ENCODE measurements around the gene GALNT14. TPM values are rescaled to one million over a fixed set of nuclear protein-coding genes. Genes with fewer than 3 reads are reported as not detected.

The GALNT14 gene
- total and polyA plus RNA-seq, 8 donors, result 1.9 to 9.1 (median 2.8) TPM

- Histone ChIP-seq H3K4me3 (no peak overlapping the region), H3K9me3 (no peaks in the 10 kb centered on the region), H3K4me1 (no peaks in the 10 kb centered on the region), H3K27ac (no peak overlapping the region), H3K36me3 (no peaks in the 10 kb centered on the region), H3K27me3 (no peaks in the 10 kb centered on the region)
- TF ChIP-seq CTCF (IDR thresholded peaks at IDR 0.05), result peak; percentile 75 to 89 (median 79)
- intact Hi-C loops (cut with DNase I), result loop anchor here in 1 of 3 donors (5.0 kb wide), 1 partner anchor 448 kb away; no protein-coding TSS in a partner anchor
- 0% methylated on average over 4 of the region's 4 CpGs for WGBS, 2 donors
- no peak for FAIRE-seq
- DNase-seq, result peak in 5 of 6 donors; percentile 34 to 63 (median 42)
- ATAC-seq, result peak; percentile 80 to 99 (median 96)
Observed at GRCh38 chr2:31170071-31170698, 31.9 kb upstream of the GALNT14 start.

GRCh38 chr2:31168291-31168690 lies 30.1 kb upstream of the GALNT14 start:
- Histone ChIP-seq H3K4me1 (no peaks in the 10 kb centered on the region), H3K4me3 (no peak overlapping the region), H3K9me3 (no peaks in the 10 kb centered on the region), H3K36me3 (no peaks in the 10 kb centered on the region), H3K27ac (no peak overlapping the region), H3K27me3 (no peaks in the 10 kb centered on the region)
- TF ChIP-seq CTCF (IDR thresholded peaks at IDR 0.05), result no peak
- WGBS, 2 donors, result 72 to 84% methylated on average over 6 of the region's 6 CpGs
- no peak for DNase-seq
- no peak for FAIRE-seq
- intact Hi-C loops (cut with DNase I), result loop anchor here in 1 of 3 donors (5.0 kb wide), 1 partner anchor 451 kb away; no protein-coding TSS in a partner anchor
- no peak for ATAC-seq

- no peak overlapping the region for H3K4me3 ChIP-seq
- WGBS, 2 donors, result 42 to 53% methylated on average over 1 of the region's 1 CpG
- FAIRE-seq (no peak), ATAC-seq (no peak), DNase-seq (no peak)
- H3K27ac ChIP-seq, result no peak overlapping the region
- TF ChIP-seq CTCF (IDR thresholded peaks at IDR 0.05), result no peak
- H3K4me1 ChIP-seq, result no peaks in the 10 kb centered on the region
- H3K36me3 ChIP-seq, result no peaks in the 10 kb centered on the region
- H3K9me3 ChIP-seq, result no peaks in the 10 kb centered on the region
- H3K27me3 ChIP-seq, result no peaks in the 10 kb centered on the region
- intact Hi-C loops (cut with DNase I), result loop anchor here in 1 of 3 donors (5.0 kb wide), 1 partner anchor 450 kb away; no protein-coding TSS in a partner anchor
Observed at GRCh38 chr2:31166925-31167324, 28.7 kb upstream of the GALNT14 start.

- TF ChIP-seq CTCF (IDR thresholded peaks at IDR 0.05), result no peak
- no peaks in the 10 kb centered on the region for H3K27me3 ChIP-seq
- no peaks in the 10 kb centered on the region for H3K9me3 ChIP-seq
- intact Hi-C loops (cut with DNase I), result no loop called here
- 46 to 56% methylated on average over 6 of the region's 6 CpGs for WGBS, 2 donors
- FAIRE-seq (no peak), ATAC-seq (no peak), DNase-seq (no peak)
- H3K4me3 ChIP-seq, result no peak overlapping the region
- no peak overlapping the region for H3K27ac ChIP-seq
- H3K4me1 ChIP-seq, result no peaks in the 10 kb centered on the region
- H3K36me3 ChIP-seq, result no peaks in the 10 kb centered on the region
Observed at GRCh38 chr2:31163011-31163539, 24.8 kb upstream of the GALNT14 start.

GRCh38 chr2:31161637-31162036 lies 23.4 kb upstream of the GALNT14 start:
- Histone ChIP-seq H3K27ac (no peak overlapping the region), H3K27me3 (no peaks in the 10 kb centered on the region), H3K36me3 (no peaks in the 10 kb centered on the region), H3K9me3 (no peaks in the 10 kb centered on the region), H3K4me1 (no peaks in the 10 kb centered on the region), H3K4me3 (no peak overlapping the region)
- no peak for DNase-seq
- no peak for FAIRE-seq
- ATAC-seq, result no peak
- WGBS, 2 donors, result 74 to 77% methylated on average over 6 of the region's 6 CpGs
- no peak for TF ChIP-seq CTCF (IDR thresholded peaks at IDR 0.05)
- intact Hi-C loops (cut with DNase I), result no loop called here
